Body of pancreas (tissue), 4 donors: ENCODE data around the gene MICU1.

Source experiments
- CTCF ChIP-seq, 7 experiments: fragments of 450-650 bp in 4 of 7; fragments of 200-600 bp in 3 of 7; sonication (generic) in 3 of 7; IDR thresholded peaks; one replicate each; pipeline ENCODE4 v1.5.1; 2016 to 2019; ENCODE audit warnings: antibody characterized with exemption in 7 of 7
- POLR2A ChIP-seq, 3 donors: fragments of 450-650 bp; IDR thresholded peaks; one replicate each; pipeline ENCODE4 v1.6.1; 2016; ENCODE audit warnings: antibody characterized with exemption in 3 of 3, mild to moderate bottlenecking in 2 of 3

- TF ChIP-seq POLR2A (IDR thresholded peaks at IDR 0.05) (no peak), CTCF (IDR thresholded peaks at IDR 0.05) (no peak)
These were observed 235.1 kb downstream of the MICU1 start for GRCh38 chr10:72390764-72391163.
